Peyer's patch (tissue), 4 donors: ENCODE results near the gene SLC39A13. TPM values are rescaled to one million over a fixed set of nuclear protein-coding genes. Genes with fewer than 3 reads are reported as not detected.

ENCODE experiments used
- DNase-seq, 3 donors: peaks; one replicate each; pipeline ENCODE4 v3.0.0-alpha.2; 2017 to 2019
- H3K27ac ChIP-seq, 4 donors: fragments of 200-600 bp; sonication (generic); one replicate each; pipeline ENCODE4 v1.5.1; 2016 to 2019
- H3K27me3 ChIP-seq, 2 donors: fragments of 200-600 bp; sonication (generic); one replicate each; pipeline ENCODE4 v1.5.1; 2019
- H3K36me3 ChIP-seq, 3 donors: fragments of 200-600 bp; sonication (generic); one replicate each; pipeline ENCODE4 v1.5.1; 2016 to 2019
- H3K4me1 ChIP-seq, 4 donors: fragments of 200-600 bp; sonication (generic); one replicate each; pipeline ENCODE4 v1.5.1; 2016 to 2019
- H3K4me3 ChIP-seq, 4 donors: fragments of 200-600 bp; sonication (generic); 1 replicate in 3 of 4; 2 replicates in 1 of 4; pipeline ENCODE4 v1.5.1; 2016 to 2019; ENCODE audit warnings: mild to moderate bottlenecking in 1 of 4
- H3K9me3 ChIP-seq, 4 donors: fragments of 200-600 bp; sonication (generic); one replicate each; pipeline ENCODE4 v1.5.1; 2016 to 2019; ENCODE audit warnings: mild to moderate bottlenecking in 1 of 4
- POLR2A ChIP-seq, 2 donors: fragments of 450-650 bp; IDR thresholded peaks; one replicate each; pipeline ENCODE4 v1.5.1; 2017; ENCODE audit warnings: antibody characterized with exemption in 2 of 2, mild to moderate bottlenecking in 2 of 2, moderate library complexity in 2 of 2
- total RNA-seq, 4 donors: library from RNA; depleted of rRNA; stranded (reverse); fragments of >200 nt; gene quantifications; one replicate each; pipeline ENCODE4 v1.1.0, GENCODE V29; 2016
- TF ChIP-seq, protein P1 (sequence below), 6 experiments: fragments of 450-650 bp in 4 of 6; fragments of 200-600 bp in 2 of 6; sonication (generic) in 1 of 6; IDR thresholded peaks; one replicate each; pipeline ENCODE4 v1.5.1; 2017 to 2019; ENCODE audit warnings: antibody characterized with exemption in 6 of 6, mild to moderate bottlenecking in 3 of 6, moderate library complexity in 1 of 6

The SLC39A13 gene
- total RNA-seq, 4 donors from 2014 or later = 19.8 to 56.6 (median 39.6) TPM

DNA sequence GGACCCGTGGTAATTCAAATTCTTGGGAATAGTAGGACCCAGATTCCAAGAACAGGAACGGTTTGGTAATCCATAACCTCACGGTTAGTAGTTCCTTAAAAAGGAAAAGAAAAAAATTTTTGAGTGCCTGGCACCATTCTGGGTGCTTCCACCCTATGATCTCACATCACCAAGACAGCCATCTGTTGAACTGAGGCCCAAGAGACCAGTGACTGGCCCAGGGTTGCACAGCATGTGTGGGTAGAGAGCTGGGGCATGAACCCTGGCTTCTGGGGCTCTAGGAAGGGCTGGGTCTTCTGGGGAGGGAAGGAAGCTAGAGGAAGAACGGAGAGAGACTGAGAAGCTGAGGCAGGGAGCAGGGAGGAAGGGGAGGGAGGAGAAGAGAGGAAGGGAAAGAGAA is 25.3 kb upstream of the SLC39A13 start:
- no peak for TF ChIP-seq POLR2A (IDR thresholded peaks at IDR 0.05)
- TF ChIP-seq, protein P1, sequence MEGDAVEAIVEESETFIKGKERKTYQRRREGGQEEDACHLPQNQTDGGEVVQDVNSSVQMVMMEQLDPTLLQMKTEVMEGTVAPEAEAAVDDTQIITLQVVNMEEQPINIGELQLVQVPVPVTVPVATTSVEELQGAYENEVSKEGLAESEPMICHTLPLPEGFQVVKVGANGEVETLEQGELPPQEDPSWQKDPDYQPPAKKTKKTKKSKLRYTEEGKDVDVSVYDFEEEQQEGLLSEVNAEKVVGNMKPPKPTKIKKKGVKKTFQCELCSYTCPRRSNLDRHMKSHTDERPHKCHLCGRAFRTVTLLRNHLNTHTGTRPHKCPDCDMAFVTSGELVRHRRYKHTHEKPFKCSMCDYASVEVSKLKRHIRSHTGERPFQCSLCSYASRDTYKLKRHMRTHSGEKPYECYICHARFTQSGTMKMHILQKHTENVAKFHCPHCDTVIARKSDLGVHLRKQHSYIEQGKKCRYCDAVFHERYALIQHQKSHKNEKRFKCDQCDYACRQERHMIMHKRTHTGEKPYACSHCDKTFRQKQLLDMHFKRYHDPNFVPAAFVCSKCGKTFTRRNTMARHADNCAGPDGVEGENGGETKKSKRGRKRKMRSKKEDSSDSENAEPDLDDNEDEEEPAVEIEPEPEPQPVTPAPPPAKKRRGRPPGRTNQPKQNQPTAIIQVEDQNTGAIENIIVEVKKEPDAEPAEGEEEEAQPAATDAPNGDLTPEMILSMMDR (IDR thresholded peaks at IDR 0.05) = no peak
- Histone ChIP-seq H3K4me1 (peaks cover 0 to 6% (median 1%) of the 10 kb centered on the region in 4 donors), H3K9me3 (no peaks in the 10 kb centered on the region), H3K27me3 (no peaks in the 10 kb centered on the region), H3K27ac (no peak overlapping the region), H3K4me3 (no peak overlapping the region), H3K36me3 (no peaks in the 10 kb centered on the region)
- no peak for DNase-seq

DNA sequence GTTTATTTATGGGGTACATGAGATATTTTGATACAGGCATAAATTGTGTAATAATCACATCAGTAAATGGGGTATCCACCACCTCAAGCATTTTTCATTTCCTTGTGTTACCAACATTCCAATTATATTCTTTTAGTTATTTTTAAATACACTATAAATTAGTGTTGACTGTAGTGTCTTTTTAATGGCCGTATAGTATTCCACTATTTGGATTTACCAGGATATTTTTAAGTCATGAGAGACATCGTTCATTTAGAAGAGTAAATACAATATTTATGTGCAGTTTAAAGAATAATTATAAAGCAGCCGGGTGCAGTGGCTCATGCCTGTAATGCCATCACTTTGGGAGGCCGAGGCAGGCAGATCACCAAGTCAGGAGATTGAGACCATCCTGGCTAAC is 23.9 kb upstream of the SLC39A13 start:
- Histone ChIP-seq H3K4me1 (no peaks in the 10 kb centered on the region), H3K36me3 (no peaks in the 10 kb centered on the region), H3K4me3 (no peak overlapping the region), H3K9me3 (no peaks in the 10 kb centered on the region), H3K27ac (no peak overlapping the region), H3K27me3 (no peaks in the 10 kb centered on the region)
- no peak for DNase-seq
- no peak for TF ChIP-seq POLR2A (IDR thresholded peaks at IDR 0.05)
- TF ChIP-seq, protein P1 (IDR thresholded peaks at IDR 0.05) = no peak

DNA sequence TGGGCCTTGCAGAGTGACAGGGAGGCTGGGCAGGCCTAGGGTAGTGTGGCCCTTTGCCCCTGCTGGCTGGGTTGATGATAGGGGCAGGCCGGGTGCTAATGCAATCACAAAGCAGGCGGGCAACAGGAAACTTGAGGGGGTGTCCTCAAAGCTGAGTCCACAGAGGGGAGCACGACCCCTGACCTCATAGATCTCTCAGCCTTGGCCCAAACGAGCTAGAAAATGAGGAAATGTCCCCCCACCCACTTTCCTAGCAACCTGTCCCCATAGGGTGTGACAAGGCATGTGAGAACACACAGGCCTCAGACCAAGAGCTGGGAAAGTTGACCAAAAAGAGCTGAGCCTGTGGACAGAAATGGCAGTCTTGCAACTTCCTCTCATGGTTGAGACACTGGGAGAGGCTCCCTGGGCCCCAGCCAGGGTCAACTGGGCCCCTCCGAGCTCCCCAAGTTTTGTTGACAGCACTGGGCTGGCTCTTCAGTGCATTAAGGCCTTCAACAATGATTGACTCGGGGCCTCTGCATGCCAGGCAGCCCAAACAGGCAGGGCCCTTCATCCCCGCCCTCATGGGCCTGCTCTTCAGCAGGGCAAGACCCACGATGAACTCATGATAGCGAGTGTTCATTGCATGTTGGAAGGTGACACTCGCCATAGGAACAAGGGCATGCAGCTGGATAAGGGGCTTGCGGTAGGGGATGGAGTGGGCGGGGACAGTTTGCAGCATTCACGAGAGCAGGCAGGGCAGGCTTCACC is 20.3 kb upstream of the SLC39A13 start:
- Histone ChIP-seq H3K9me3 (no peaks in the 10 kb centered on the region), H3K4me1 (peaks cover 0 to 7% (median 4%) of the 10 kb centered on the region in 4 donors), H3K36me3 (no peaks in the 10 kb centered on the region), H3K4me3 (no peak overlapping the region), H3K27me3 (no peaks in the 10 kb centered on the region), H3K27ac (no peak overlapping the region)
- no peak for DNase-seq
- TF ChIP-seq, protein P1 (IDR thresholded peaks at IDR 0.05) = no peak
- TF ChIP-seq POLR2A (IDR thresholded peaks at IDR 0.05) = no peak

DNA sequence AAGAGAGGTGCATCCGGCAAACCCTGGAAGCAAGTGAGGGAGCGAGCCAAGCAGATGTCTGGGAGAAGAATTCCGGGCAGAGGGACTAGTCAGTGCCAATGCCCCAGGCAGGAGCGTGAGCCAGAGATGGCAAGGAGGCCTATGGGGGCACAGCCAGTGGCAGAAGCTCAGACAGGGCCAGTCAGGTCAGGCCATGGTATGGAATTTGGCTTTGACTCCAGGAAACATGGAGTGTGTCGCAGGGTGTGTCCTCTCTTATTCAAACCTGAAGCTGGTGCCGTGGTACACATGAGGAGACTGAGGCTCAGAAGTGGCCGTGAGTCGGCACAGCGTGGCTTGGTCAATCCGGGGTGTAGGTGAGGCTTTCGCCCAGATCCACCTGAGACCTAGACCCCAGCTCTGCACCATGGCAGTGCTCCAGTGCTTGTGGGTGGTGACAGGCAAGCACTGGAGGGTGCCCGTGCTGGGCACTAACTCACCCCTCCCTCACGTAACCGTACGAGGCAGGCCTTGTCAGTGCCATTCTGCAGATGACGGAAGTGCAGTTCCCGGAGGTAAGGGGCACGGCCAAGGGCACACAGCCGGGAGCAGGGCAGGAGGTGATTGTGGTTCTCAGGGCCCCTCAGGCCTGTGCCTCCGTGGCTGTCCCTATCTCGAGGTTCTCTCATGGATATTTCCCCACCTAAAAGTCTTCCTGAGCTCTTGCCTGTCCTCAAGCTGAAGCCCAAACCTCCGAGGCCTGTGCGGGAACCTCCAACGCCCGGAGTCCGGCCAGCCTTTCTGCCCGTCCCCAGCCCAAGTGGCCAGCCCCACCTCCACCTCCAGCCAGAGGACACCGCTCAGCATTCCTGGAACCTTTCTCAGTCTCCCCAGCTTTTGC is 19.5 kb upstream of the SLC39A13 start:
- H3K9me3 ChIP-seq = no peaks in the 10 kb centered on the region
- peaks cover 0 to 12% (median 10%) of the 10 kb centered on the region in 4 donors for H3K4me1 ChIP-seq
- H3K4me3 ChIP-seq = no peak overlapping the region
- H3K36me3 ChIP-seq = no peaks in the 10 kb centered on the region
- H3K27me3 ChIP-seq = no peaks in the 10 kb centered on the region
- TF ChIP-seq, protein P1 (IDR thresholded peaks at IDR 0.05) = no peak
- no peak for TF ChIP-seq POLR2A (IDR thresholded peaks at IDR 0.05)
- no peak overlapping the region for H3K27ac ChIP-seq
- DNase-seq = no peak

DNA sequence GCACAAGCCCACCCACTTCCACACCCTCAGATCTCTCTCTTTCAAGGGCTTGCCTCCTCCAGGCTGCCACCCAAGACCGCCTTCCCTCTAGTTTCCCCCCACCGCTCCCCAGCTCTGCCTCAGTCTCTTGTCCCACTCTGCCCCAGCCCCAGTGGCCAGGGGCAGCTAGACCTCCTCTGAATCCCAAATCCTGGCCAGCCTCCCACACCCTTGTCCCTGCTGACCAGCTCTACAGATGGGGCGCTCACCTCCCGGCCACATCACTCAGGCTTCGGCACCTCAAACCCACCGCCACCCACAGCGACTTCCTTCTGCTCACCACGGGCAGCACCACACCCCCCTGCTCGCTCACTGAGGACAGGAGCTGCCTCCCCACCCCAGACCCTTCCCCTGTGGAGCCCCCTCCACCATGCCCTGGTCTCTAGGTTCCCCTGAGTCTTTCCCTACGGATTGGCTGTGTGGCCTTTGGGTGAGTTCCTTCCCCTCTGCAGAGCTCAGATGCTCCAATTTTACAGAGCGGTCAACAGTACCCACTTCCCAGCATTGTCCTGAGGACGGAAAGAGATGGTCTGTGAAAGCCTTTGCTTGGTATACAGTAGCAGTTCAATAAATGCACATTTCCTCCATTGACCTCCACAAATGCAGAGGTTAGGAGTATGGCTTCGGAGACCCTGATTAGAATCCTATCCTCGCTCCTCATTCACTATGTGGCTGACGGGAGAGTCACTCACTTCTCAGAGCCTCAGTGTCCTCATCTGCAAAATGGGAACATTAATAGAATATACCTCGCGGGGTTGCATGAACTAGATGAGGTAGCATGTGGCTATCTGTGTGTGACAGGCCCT is 18.6 kb upstream of the SLC39A13 start:
- no peak for DNase-seq

More for the DNA sequence above, 18.6 kb upstream of the SLC39A13 start:
- H3K27me3 ChIP-seq = no peaks in the 10 kb centered on the region
- H3K4me1 ChIP-seq = peaks cover 0 to 19% (median 16%) of the 10 kb centered on the region in 4 donors
- no peaks in the 10 kb centered on the region for H3K36me3 ChIP-seq
- H3K27ac ChIP-seq = no peak overlapping the region
- H3K4me3 ChIP-seq = no peak overlapping the region
- TF ChIP-seq, protein P1 (IDR thresholded peaks at IDR 0.05) = no peak
- no peak for TF ChIP-seq POLR2A (IDR thresholded peaks at IDR 0.05)
- H3K9me3 ChIP-seq = no peaks in the 10 kb centered on the region
